Tibial nerve (tissue), 4 donors: Measurements from ENCODE around the gene SLC25A28. TPM values are rescaled to one million over a fixed set of nuclear protein-coding genes. Genes with fewer than 3 reads are reported as not detected.

Experiments
- DNase-seq, 2 donors: peaks; one replicate each; pipeline ENCODE4 v3.0.0-alpha.2; 2019; ENCODE audit warnings: low spot score in 2 of 2
- H3K27ac ChIP-seq, 4 donors: fragments of 200-600 bp; sonication (generic) in 3 of 4; one replicate each; pipeline ENCODE4 v1.5.1; 2017 to 2019; ENCODE audit warnings: mild to moderate bottlenecking in 1 of 4
- H3K27me3 ChIP-seq, 2 donors: fragments of 200-600 bp; sonication (generic) in 1 of 2; one replicate each; pipeline versions ENCODE4 v1.5.1 to v1.6.0; 2017 to 2019
- H3K36me3 ChIP-seq, 3 donors: fragments of 200-600 bp; sonication (generic); one replicate each; pipeline ENCODE4 v1.5.1; 2018 to 2019
- H3K4me1 ChIP-seq, 4 donors: fragments of 200-600 bp; sonication (generic) in 3 of 4; one replicate each; pipeline ENCODE4 v1.5.1; 2017 to 2019
- H3K4me3 ChIP-seq, 4 donors: fragments of 200-600 bp; sonication (generic) in 3 of 4; one replicate each; pipeline ENCODE4 v1.5.1; 2017 to 2019; ENCODE audit warnings: mild to moderate bottlenecking in 1 of 4, moderate library complexity in 1 of 4
- H3K9me3 ChIP-seq, 4 donors: fragments of 200-600 bp; sonication (generic) in 3 of 4; one replicate each; pipeline ENCODE4 v1.5.1; 2017 to 2019
- EP300 ChIP-seq, 2 donors: sonication (generic); formaldehyde crosslinking; IDR thresholded peaks; one replicate each; pipeline ENCODE4 v1.6.1; 2017; ENCODE audit warnings: antibody characterized with exemption in 2 of 2, mild to moderate bottlenecking in 1 of 2
- POLR2A ChIP-seq, 2 donors: fragments of 450-650 bp; IDR thresholded peaks; one replicate each; pipeline ENCODE4 v1.6.1; 2017; ENCODE audit warnings: antibody characterized with exemption in 2 of 2, mild to moderate bottlenecking in 2 of 2, moderate library complexity in 2 of 2
- WGBS, 2 donors: methylation state at CpG; one replicate each; pipeline ENCODE4 v1.1.5; 2018; 5-methylcytosine and 5-hydroxymethylcytosine counted together
- total RNA-seq, 4 donors: library from RNA; depleted of rRNA; stranded (reverse); fragments of >200 nt; gene quantifications; one replicate each; pipeline ENCODE4 v1.1.0, GENCODE V29; 2016
- TF ChIP-seq, protein P1 (sequence below), 5 experiments: fragments of 200-600 bp in 3 of 5; fragments of 450-650 bp in 2 of 5; sonication (generic) in 3 of 5; IDR thresholded peaks; one replicate each; pipeline ENCODE4 v1.5.1; 2016 to 2019; ENCODE audit warnings: antibody characterized with exemption in 5 of 5, mild to moderate bottlenecking in 3 of 5, moderate library complexity in 2 of 5

Gene SLC25A28, protein sequence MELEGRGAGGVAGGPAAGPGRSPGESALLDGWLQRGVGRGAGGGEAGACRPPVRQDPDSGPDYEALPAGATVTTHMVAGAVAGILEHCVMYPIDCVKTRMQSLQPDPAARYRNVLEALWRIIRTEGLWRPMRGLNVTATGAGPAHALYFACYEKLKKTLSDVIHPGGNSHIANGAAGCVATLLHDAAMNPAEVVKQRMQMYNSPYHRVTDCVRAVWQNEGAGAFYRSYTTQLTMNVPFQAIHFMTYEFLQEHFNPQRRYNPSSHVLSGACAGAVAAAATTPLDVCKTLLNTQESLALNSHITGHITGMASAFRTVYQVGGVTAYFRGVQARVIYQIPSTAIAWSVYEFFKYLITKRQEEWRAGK
- total RNA-seq, result 10 to 100 TPM; 35.2 to 65.6 (median 47.8) TPM

DNA sequence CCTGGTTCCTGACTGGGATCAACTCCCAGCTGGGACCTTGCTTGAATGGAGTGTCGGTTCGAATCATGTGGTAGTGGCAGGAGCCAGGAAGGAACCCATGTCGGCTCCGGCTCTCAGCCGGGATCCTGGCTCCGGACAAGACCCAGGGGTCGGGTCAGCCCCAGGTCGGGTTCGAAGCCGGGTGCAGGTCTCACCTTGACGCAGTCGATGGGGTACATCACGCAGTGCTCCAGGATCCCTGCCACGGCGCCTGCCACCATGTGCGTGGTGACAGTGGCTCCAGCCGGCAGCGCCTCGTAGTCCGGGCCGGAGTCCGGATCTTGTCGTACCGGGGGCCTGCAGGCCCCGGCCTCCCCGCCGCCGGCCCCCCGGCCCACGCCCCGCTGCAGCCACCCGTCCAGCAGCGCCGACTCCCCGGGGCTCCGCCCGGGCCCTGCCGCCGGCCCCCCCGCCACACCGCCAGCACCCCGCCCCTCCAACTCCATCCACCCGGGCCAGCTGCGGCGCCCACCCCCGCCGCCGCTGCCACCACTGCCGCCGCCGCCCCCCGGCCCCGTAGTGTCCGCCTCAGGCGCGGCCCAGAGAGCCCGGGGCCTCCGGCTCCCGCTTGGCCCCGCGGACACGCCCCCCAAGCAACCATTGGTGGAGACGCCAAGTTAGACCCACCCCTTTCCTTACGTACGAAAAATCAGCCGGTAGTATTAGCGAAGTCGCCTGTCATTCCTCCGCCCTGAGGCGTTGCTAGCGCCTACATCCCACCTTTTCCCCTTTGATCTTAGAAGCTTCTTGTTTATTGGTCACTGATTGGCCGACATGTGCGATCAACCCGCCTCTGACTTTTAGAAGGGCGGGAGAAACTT lies at the start of gene SLC25A28:
Gene SLC25A28 (minus strand): TSS at position 589 of the 860 bp plus-strand sequence. CDS start 104 bp downstream, at position 485.
- Histone ChIP-seq H3K36me3 (peaks cover 0 to 4% (median 0%) of the 10 kb centered on the region in 3 donors), H3K4me1 (peaks cover 0 to 52% (median 24%) of the 10 kb centered on the region in 4 donors), H3K27ac (peak within 1 kb of the TSS; percentile 97 to 99 (median 98)), H3K27me3 (no peaks in the 10 kb centered on the region), H3K4me3 (peak within 1 kb of the TSS; percentile 77 to 94 (median 82)), H3K9me3 (no peaks in the 10 kb centered on the region)
- 1% methylated on average over 23 to 52 of the region's 75 CpGs for WGBS, 2 donors
- DNase-seq, result peak; percentile 88 to 89
- TF ChIP-seq EP300 (IDR thresholded peaks at IDR 0.05) (peak in 1 of 2 donors; percentile 54), POLR2A (IDR thresholded peaks at IDR 0.05) (no peak)
- TF ChIP-seq, protein P1, sequence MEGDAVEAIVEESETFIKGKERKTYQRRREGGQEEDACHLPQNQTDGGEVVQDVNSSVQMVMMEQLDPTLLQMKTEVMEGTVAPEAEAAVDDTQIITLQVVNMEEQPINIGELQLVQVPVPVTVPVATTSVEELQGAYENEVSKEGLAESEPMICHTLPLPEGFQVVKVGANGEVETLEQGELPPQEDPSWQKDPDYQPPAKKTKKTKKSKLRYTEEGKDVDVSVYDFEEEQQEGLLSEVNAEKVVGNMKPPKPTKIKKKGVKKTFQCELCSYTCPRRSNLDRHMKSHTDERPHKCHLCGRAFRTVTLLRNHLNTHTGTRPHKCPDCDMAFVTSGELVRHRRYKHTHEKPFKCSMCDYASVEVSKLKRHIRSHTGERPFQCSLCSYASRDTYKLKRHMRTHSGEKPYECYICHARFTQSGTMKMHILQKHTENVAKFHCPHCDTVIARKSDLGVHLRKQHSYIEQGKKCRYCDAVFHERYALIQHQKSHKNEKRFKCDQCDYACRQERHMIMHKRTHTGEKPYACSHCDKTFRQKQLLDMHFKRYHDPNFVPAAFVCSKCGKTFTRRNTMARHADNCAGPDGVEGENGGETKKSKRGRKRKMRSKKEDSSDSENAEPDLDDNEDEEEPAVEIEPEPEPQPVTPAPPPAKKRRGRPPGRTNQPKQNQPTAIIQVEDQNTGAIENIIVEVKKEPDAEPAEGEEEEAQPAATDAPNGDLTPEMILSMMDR (IDR thresholded peaks at IDR 0.05), result no peak

DNA sequence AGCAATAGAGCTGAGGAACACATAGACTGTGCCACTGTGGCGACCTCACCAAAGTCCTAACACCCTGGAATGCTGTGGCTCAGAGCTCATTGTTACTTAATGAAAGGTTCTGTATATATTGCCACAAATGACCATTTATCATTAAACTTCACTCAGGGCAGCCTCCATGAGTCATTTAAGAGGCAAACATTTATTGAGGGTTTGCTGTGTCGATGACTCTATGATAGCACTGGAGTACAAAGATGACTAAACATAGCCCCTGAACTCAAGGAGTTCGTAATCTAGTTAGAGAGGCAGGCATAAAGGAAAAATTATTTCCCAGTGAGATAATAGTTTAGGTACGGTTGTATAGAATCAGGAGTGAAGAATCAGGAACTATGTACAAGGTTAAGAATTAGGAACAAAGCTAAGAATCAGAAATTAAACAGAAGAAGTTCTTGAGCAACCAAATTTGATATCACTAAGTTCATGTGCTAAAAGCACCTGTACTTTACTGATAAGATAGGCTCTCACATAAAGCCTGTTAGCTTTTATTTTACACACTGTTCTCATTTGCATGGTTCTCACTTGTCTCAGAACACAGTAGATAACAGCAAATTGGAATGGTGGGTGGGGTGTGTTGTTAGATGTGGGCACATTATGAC lies 47.0 kb upstream of the SLC25A28 start:
- no peak overlapping the region for H3K4me3 ChIP-seq
- WGBS, 2 donors, result 54 to 68% methylated on average over 4 of the region's 4 CpGs

DNA sequence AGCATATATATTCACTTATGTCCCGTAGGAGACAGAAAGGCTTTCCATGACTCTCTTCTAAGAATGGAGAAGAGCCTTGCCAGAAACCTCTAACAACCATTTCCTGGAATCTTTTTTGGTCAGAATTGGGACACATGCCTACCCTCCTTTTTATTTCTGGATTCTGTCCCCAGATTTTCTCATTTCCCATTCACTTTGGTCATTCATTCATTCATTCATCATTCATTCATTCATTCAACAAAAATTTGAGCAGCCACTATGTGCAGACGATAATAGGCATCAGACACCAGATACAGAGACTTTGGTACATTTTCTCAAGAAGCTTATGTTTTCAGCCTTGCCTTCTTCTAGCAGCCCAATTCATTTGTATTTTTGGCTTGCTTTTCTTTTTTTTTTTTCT lies 45.1 kb upstream of the SLC25A28 start:
- Histone ChIP-seq H3K4me3 (no peak overlapping the region), H3K4me1 (peaks cover 0 to 6% (median 3%) of the 10 kb centered on the region in 4 donors), H3K36me3 (peaks cover 0 to 45% (median 0%) of the 10 kb centered on the region in 3 donors), H3K9me3 (no peaks in the 10 kb centered on the region), H3K27me3 (no peaks in the 10 kb centered on the region), H3K27ac (no peak overlapping the region)
- 90 to 97% methylated on average over 2 of the region's 2 CpGs for WGBS, 2 donors
- no peak for DNase-seq
- TF ChIP-seq, protein P1 (IDR thresholded peaks at IDR 0.05), result no peak
- TF ChIP-seq EP300 (IDR thresholded peaks at IDR 0.05) (no peak), POLR2A (IDR thresholded peaks at IDR 0.05) (no peak)

More for the DNA sequence above, 47.0 kb upstream of the SLC25A28 start:
- Histone ChIP-seq H3K27me3 (no peaks in the 10 kb centered on the region), H3K36me3 (peaks cover 0 to 51% (median 0%) of the 10 kb centered on the region in 3 donors), H3K4me1 (no peaks in the 10 kb centered on the region), H3K9me3 (no peaks in the 10 kb centered on the region), H3K27ac (no peak overlapping the region)
- TF ChIP-seq EP300 (IDR thresholded peaks at IDR 0.05) (no peak), POLR2A (IDR thresholded peaks at IDR 0.05) (no peak)
- TF ChIP-seq, protein P1 (IDR thresholded peaks at IDR 0.05), result no peak
- no peak for DNase-seq

DNA sequence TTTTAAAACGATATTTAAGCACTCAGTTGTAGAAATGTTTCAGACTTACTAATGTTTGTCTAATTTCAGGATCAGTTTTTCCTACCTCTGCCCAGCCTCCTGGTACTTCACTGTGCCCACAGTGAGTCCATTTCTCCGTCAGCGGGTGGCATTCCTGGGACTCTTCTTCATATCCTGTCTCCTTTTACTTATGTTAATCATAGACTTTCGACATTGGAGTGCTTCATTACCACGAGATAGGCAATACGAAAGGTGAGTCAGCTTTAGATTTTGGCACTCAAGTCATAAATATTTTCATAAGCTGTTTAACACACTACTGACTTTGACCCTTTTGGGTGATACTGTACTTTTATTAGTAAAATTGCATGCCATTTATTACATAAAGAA lies 41.1 kb upstream of the SLC25A28 start:
- 75% methylated on average over 6 of the region's 6 CpGs for WGBS, 2 donors
- H3K36me3 ChIP-seq, result peaks cover 0 to 35% (median 0%) of the 10 kb centered on the region in 3 donors

More for the DNA sequence above, 41.1 kb upstream of the SLC25A28 start:
- no peaks in the 10 kb centered on the region for H3K9me3 ChIP-seq
- no peak for DNase-seq
- H3K4me1 ChIP-seq, result peaks cover 0 to 19% (median 9%) of the 10 kb centered on the region in 4 donors
- H3K27me3 ChIP-seq, result no peaks in the 10 kb centered on the region
- H3K27ac ChIP-seq, result no peak overlapping the region
- no peak overlapping the region for H3K4me3 ChIP-seq
- TF ChIP-seq EP300 (IDR thresholded peaks at IDR 0.05) (no peak), POLR2A (IDR thresholded peaks at IDR 0.05) (no peak)
- TF ChIP-seq, protein P1 (IDR thresholded peaks at IDR 0.05), result no peak
